Vagina (tissue), 2 donors: ENCODE results near the gene FOXE3. TPM values are rescaled to one million over a fixed set of nuclear protein-coding genes. Genes with fewer than 3 reads are reported as not detected.
"Not testable (repeated sequence)": the region's sequence is repeated elsewhere in the genome, so short reads cannot be mapped to it uniquely, and the experiment has no call there.

ENCODE experiments used
- DNase-seq, 2 donors: peaks; one replicate each; pipeline ENCODE4 v3.0.0-alpha.2; 2017; ENCODE audit errors: extremely low spot score in 2 of 2
- H3K27ac ChIP-seq: fragments of 200-600 bp; sonication (generic); one replicate; pipeline ENCODE4 v1.5.1; 2019
- H3K27me3 ChIP-seq: fragments of 200-600 bp; sonication (generic); one replicate; pipeline ENCODE4 v1.5.1; 2019
- H3K36me3 ChIP-seq, 2 donors: fragments of 200-600 bp; sonication (generic); one replicate each; pipeline ENCODE4 v1.5.1; 2017 to 2019
- H3K4me1 ChIP-seq: fragments of 200-600 bp; sonication (generic); one replicate; pipeline ENCODE4 v1.5.1; 2019
- H3K4me3 ChIP-seq, 2 donors: fragments of 200-600 bp; sonication (generic); 1 replicate in 1 of 2; 2 replicates in 1 of 2; pipeline ENCODE4 v1.5.1; 2016 to 2019
- H3K9me3 ChIP-seq: fragments of 200-600 bp; sonication (generic); one replicate; pipeline ENCODE4 v1.5.1; 2019
- POLR2A ChIP-seq, 2 donors: fragments of 450-650 bp; IDR thresholded peaks; one replicate each; pipeline ENCODE4 v1.6.1; 2017; ENCODE audit warnings: antibody characterized with exemption in 2 of 2, mild to moderate bottlenecking in 2 of 2, moderate library complexity in 2 of 2
- POLR2AphosphoS5 ChIP-seq, 2 donors: sonication (generic); formaldehyde crosslinking; IDR thresholded peaks; one replicate each; pipeline ENCODE4 v1.9.0; 2017; ENCODE audit warnings: antibody characterized with exemption in 2 of 2, mild to moderate bottlenecking in 2 of 2, low read depth in 1 of 2; ENCODE audit not compliant: insufficient read depth in 1 of 2
- intact Hi-C: fragments of 100-400 bp; cut with DNase I; formaldehyde crosslinking; loops from one replicate; pipeline ENCODE4 v1.15.1; 2023
- total RNA-seq: library from RNA; depleted of rRNA; stranded (reverse); fragments of >200 nt; gene quantifications from one replicate; pipeline ENCODE4 v1.2.3, GENCODE V29; 2016
- TF ChIP-seq, protein P1 (sequence below), 3 experiments: fragments of 450-650 bp in 2 of 3; fragments of 200-600 bp in 1 of 3; sonication (generic) in 1 of 3; IDR thresholded peaks; one replicate each; pipeline ENCODE4 v1.5.1; 2017 to 2019; ENCODE audit warnings: antibody characterized with exemption in 3 of 3, mild to moderate bottlenecking in 2 of 3, moderate library complexity in 2 of 3

FOXE3 gene
- total RNA-seq, 1 donor from 2014 or later, result not detected

DNA sequence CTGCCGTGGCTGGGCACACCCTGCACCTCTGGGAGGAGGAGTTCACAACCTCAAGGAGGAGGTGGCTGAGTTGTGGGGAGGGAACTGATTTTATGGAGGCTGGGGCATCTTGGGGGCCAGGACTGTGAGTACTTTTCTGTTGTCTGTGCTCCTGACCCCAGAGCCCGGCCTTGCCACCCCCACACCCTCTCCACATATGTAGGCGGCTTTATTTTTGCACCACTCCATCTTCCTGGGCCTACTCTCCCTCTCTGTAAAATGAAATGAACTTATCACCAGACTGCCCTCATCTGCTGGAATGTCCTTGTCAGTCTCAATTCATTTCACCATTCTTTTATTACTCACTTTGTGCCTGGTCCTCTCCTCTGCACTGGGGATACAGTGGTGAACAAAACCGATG lies 34.5 kb downstream of the FOXE3 start:
- TF ChIP-seq, protein P1, sequence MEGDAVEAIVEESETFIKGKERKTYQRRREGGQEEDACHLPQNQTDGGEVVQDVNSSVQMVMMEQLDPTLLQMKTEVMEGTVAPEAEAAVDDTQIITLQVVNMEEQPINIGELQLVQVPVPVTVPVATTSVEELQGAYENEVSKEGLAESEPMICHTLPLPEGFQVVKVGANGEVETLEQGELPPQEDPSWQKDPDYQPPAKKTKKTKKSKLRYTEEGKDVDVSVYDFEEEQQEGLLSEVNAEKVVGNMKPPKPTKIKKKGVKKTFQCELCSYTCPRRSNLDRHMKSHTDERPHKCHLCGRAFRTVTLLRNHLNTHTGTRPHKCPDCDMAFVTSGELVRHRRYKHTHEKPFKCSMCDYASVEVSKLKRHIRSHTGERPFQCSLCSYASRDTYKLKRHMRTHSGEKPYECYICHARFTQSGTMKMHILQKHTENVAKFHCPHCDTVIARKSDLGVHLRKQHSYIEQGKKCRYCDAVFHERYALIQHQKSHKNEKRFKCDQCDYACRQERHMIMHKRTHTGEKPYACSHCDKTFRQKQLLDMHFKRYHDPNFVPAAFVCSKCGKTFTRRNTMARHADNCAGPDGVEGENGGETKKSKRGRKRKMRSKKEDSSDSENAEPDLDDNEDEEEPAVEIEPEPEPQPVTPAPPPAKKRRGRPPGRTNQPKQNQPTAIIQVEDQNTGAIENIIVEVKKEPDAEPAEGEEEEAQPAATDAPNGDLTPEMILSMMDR (IDR thresholded peaks at IDR 0.05), result no peak
- no peak for TF ChIP-seq POLR2AphosphoS5 (IDR thresholded peaks at IDR 0.05; ENCODE audit: insufficient read depth in 1 of 2, low read depth in 1 of 2)
- TF ChIP-seq POLR2A (IDR thresholded peaks at IDR 0.05), result no peak
- no peak overlapping the region for H3K27ac ChIP-seq
- DNase-seq, result no peak
- H3K36me3 ChIP-seq, result no peaks in the 10 kb centered on the region
- peaks cover 6% of the 10 kb centered on the region for H3K4me1 ChIP-seq
- intact Hi-C loops, result no loop called here
- H3K27me3 ChIP-seq, result peaks cover 4% of the 10 kb centered on the region
- H3K4me3 ChIP-seq, result no peak overlapping the region
- H3K9me3 ChIP-seq, result no peaks in the 10 kb centered on the region

DNA sequence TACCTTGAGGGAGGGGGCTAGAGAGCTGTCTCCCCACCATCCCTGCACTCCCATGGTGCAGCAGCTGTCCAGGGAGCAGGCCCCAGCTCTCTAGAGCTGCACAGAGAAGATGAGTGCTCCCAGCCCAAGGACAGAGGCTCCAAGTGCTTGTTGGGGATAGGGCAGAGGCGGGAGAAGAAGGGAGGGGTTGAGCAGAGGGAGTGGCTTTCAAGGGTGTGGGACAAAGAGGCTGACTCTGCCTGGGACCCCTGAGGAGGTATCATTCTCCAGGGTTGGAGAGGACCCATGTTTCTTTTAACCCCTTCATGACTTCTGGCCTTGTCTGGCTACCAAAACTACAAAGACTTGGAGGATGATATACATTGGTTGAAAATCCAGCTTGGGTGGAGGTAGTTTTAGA lies 36.3 kb downstream of the FOXE3 start:
- TF ChIP-seq POLR2A (IDR thresholded peaks at IDR 0.05), result no peak
- TF ChIP-seq, protein P1 (IDR thresholded peaks at IDR 0.05), result no peak
- no peak for TF ChIP-seq POLR2AphosphoS5 (IDR thresholded peaks at IDR 0.05; ENCODE audit: insufficient read depth in 1 of 2, low read depth in 1 of 2)
- DNase-seq, result no peak
- Histone ChIP-seq H3K4me3 (no peak overlapping the region), H3K4me1 (peaks cover 6% of the 10 kb centered on the region), H3K27me3 (no peaks in the 10 kb centered on the region), H3K36me3 (no peaks in the 10 kb centered on the region), H3K27ac (no peak overlapping the region), H3K9me3 (no peaks in the 10 kb centered on the region)
- intact Hi-C loops, result no loop called here

DNA sequence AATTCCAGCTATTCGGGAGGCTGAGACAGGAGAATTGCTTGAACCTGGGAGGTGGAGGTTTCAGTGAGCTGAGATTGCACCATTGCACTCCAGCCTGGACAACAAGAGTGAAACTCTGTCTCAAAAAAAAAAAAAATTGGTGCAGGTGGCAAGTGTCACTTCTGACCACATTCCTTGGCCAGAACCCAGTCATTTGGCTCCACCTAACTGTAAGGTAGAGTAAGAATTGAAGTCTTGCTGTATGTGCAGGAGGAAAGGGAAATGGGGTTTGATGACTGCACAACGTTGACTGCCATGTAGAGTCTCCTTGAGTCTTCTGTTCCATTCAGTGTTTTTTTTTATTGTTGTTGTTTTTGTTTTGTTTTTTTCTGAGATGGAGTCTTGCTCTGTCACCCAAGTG lies 37.8 kb downstream of the FOXE3 start:
- H3K36me3 ChIP-seq, H3K4me3 ChIP-seq, H3K27ac ChIP-seq, H3K9me3 ChIP-seq, intact Hi-C loops, H3K4me1 ChIP-seq, DNase-seq, H3K27me3 ChIP-seq: not testable (repeated sequence)

DNA sequence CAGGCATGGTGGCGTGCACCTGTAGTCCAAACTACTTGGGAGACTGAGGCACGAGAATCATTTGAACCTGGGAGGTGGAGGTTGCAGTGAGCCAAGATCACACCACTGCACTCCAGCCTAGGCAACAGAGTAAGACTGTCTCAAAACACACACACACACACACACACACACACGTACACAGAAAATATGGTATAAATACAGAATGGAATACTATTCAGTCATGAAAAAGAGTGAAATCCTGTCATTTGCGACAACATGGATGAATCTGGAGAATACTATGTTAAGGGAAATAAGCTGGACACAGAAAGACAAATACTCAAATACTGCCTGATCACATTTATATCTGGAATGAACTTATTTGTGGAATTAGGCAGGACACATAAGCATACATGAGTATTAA lies 40.2 kb downstream of the FOXE3 start:
- Histone ChIP-seq H3K27me3 (no peaks in the 10 kb centered on the region), H3K27ac (no peak overlapping the region), H3K4me3 (no peak overlapping the region), H3K4me1 (no peaks in the 10 kb centered on the region), H3K9me3 (no peaks in the 10 kb centered on the region), H3K36me3 (no peaks in the 10 kb centered on the region)
- DNase-seq, result no peak
- TF ChIP-seq, protein P1 (IDR thresholded peaks at IDR 0.05), result no peak
- TF ChIP-seq POLR2A (IDR thresholded peaks at IDR 0.05) (no peak), POLR2AphosphoS5 (IDR thresholded peaks at IDR 0.05; ENCODE audit: insufficient read depth in 1 of 2, low read depth in 1 of 2) (no peak)
- intact Hi-C loops, result no loop called here

DNA sequence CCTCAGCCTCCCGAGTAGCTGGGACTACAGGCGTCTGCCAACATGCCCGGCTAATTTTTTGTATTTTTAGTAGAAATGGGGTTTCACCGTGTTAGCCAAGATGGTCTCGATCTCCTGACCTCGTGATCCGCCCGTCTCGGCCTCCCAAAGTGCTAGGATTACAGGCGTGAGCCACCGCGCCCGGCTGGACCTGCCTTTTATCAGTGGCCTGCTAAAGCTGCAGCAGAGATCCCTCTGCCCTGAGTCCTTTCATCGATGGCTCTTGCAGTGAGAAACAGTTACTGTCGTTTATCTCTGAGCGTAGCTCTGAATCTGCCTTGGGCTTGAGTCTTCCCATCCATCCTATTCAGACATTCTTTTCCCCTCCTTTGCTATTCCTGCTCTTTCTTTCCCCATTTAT lies 41.5 kb downstream of the FOXE3 start:
- H3K27me3 ChIP-seq, H3K4me1 ChIP-seq, H3K36me3 ChIP-seq, H3K27ac ChIP-seq, DNase-seq, intact Hi-C loops, H3K9me3 ChIP-seq, H3K4me3 ChIP-seq: not testable (repeated sequence)

DNA sequence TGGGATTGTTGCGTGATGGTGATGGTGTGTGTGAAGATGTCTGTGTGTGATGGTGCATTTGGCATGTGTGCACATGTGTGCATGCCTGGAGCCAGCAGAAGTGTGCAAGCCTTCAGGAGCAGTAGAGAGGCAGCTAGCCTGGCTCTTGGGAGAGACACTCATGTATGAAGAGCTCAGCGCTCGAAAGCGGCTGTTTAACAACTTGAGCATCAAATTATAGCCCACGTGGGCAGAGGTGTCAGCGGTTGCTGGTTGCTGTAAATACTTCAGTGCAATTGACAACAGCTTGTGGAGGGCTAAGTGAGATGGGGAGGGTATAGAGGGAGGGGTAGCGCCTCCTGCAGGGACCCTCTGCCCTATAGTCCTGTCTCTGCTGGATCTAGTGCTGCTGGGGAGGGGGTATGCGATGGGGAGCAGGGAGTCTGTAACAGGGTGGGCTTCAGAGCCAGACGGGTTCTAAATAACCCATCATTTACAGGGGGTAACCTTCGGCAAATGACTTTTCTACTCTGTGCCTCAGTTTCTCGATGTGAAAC lies 43.2 kb downstream of the FOXE3 start:
- Histone ChIP-seq H3K36me3 (no peaks in the 10 kb centered on the region), H3K4me3 (no peak overlapping the region), H3K4me1 (no peaks in the 10 kb centered on the region), H3K27ac (no peak overlapping the region), H3K9me3 (no peaks in the 10 kb centered on the region), H3K27me3 (no peaks in the 10 kb centered on the region)
- TF ChIP-seq, protein P1 (IDR thresholded peaks at IDR 0.05), result no peak
- TF ChIP-seq POLR2AphosphoS5 (IDR thresholded peaks at IDR 0.05; ENCODE audit: insufficient read depth in 1 of 2, low read depth in 1 of 2), result no peak
- TF ChIP-seq POLR2A (IDR thresholded peaks at IDR 0.05), result no peak
- no peak for DNase-seq
- intact Hi-C loops, result no loop called here
